Mucosa of rectum (tissue), 2 donors: Measurements from ENCODE around the gene OR8B12.

ENCODE experiments used
- H3K27ac ChIP-seq, 2 donors: one replicate each; pipeline ENCODE4 v1.7.0; 2013; ENCODE audit warnings: inconsistent platforms in 2 of 2, low read depth in 2 of 2, low read length in 2 of 2
- H3K27me3 ChIP-seq, 2 donors: one replicate each; pipeline ENCODE4 v1.7.0; 2013; ENCODE audit warnings: low read length in 2 of 2; ENCODE audit not compliant: control insufficient read depth in 2 of 2, insufficient read depth in 2 of 2
- H3K36me3 ChIP-seq, 2 donors: one replicate each; pipeline ENCODE4 v1.7.0; 2013; ENCODE audit warnings: low read length in 2 of 2; ENCODE audit not compliant: control insufficient read depth in 2 of 2, insufficient read depth in 2 of 2
- H3K4me1 ChIP-seq, 2 donors: one replicate each; pipeline ENCODE4 v1.7.0; 2013; ENCODE audit warnings: low read length in 2 of 2, mild to moderate bottlenecking in 1 of 2; ENCODE audit not compliant: control insufficient read depth in 2 of 2, insufficient read depth in 2 of 2
- H3K4me3 ChIP-seq, 2 donors: one replicate each; pipeline ENCODE4 v1.7.0; 2013; ENCODE audit warnings: low read length in 2 of 2
- H3K9ac ChIP-seq, 2 donors: one replicate each; pipeline ENCODE4 v1.7.0; 2013; ENCODE audit warnings: low read length in 2 of 2, low read depth in 1 of 2, mild to moderate bottlenecking in 1 of 2
- H3K9me3 ChIP-seq, 2 donors: one replicate each; pipeline ENCODE4 v1.7.0; 2013; ENCODE audit warnings: low read length in 2 of 2; ENCODE audit not compliant: control insufficient read depth in 2 of 2
- donor health status: healthy.
- donor health status: Normal muscosa, but diverticular disease.

OR8B12 gene

GRCh38 chr11:124493016-124493655 is 50.3 kb downstream of the OR8B12 start:
- Histone ChIP-seq H3K27me3 (no peaks in the 10 kb centered on the region), H3K9me3 (no peaks in the 10 kb centered on the region), H3K9ac (no peak overlapping the region), H3K4me3 (no peak overlapping the region), H3K4me1 (no peaks in the 10 kb centered on the region), H3K27ac (no peak overlapping the region), H3K36me3 (no peaks in the 10 kb centered on the region)
